ENCODE measurements around the gene OTP. TPM values are rescaled to one million over a fixed set of nuclear protein-coding genes. Genes with fewer than 3 reads are reported as not detected.
A peak's percentile ranks its signal among the peaks of the same experiment; 100 is the strongest.

OTP gene
- total RNA-seq, 1 donor: not detected

- Histone ChIP-seq H3K9me3 (ENCODE audit: low read depth, low read length) (no peaks in the 10 kb centered on the region), H3K79me2 (ENCODE audit: insufficient read depth, low read length) (no peaks in the 10 kb centered on the region), H3K27ac (ENCODE audit: low read depth, low read length) (no peak overlapping the region), H4K20me1 (ENCODE audit: insufficient read depth, low read length) (no peaks in the 10 kb centered on the region), H3K27me3 (ENCODE audit: insufficient read depth, low read length) (peaks cover 99% of the 10 kb centered on the region), H3K4me2 (ENCODE audit: insufficient read depth, low read length) (no peak overlapping the region), H3K36me3 (ENCODE audit: insufficient read depth, low read length) (no peaks in the 10 kb centered on the region), H3K4me1 (ENCODE audit: insufficient read depth, low read length) (peaks cover 5% of the 10 kb centered on the region), H3K4me3 (ENCODE audit: insufficient read depth, low read length) (no peak overlapping the region), H2AFZ (ENCODE audit: low read length) (no peak overlapping the region)
- peak; percentile 59 for DNase-seq (ENCODE audit: insufficient read length, low spot score, missing footprints)
- TF ChIP-seq CTCF (IDR thresholded peaks at IDR 0.05; ENCODE audit: extremely low read depth, low read depth, low read length): no peak
Measured at GRCh38 chr5:77632526-77633206, 5.8 kb downstream of the OTP start.

- H3K27me3 ChIP-seq (ENCODE audit: insufficient read depth, low read length): peaks cover 98% of the 10 kb centered on the region
- H2AFZ ChIP-seq (ENCODE audit: low read length): peak overlapping the region; percentile 32
Measured at GRCh38 chr5:77630114-77630680, 8.3 kb downstream of the OTP start.

GRCh38 chr5:77629509-77630113, 8.9 kb downstream of the OTP start:
- no peak for TF ChIP-seq CTCF (IDR thresholded peaks at IDR 0.05; ENCODE audit: extremely low read depth, low read depth, low read length)
- Histone ChIP-seq H3K4me2 (ENCODE audit: insufficient read depth, low read length) (peak overlapping the region; percentile 68), H3K27ac (ENCODE audit: low read depth, low read length) (no peak overlapping the region), H3K79me2 (ENCODE audit: insufficient read depth, low read length) (no peaks in the 10 kb centered on the region), H3K27me3 (ENCODE audit: insufficient read depth, low read length) (peaks cover 98% of the 10 kb centered on the region), H3K9me3 (ENCODE audit: low read depth, low read length) (no peaks in the 10 kb centered on the region), H4K20me1 (ENCODE audit: insufficient read depth, low read length) (no peaks in the 10 kb centered on the region), H3K36me3 (ENCODE audit: insufficient read depth, low read length) (no peaks in the 10 kb centered on the region), H3K4me1 (ENCODE audit: insufficient read depth, low read length) (peaks cover 5% of the 10 kb centered on the region), H2AFZ (ENCODE audit: low read length) (no peak overlapping the region), H3K4me3 (ENCODE audit: insufficient read depth, low read length) (no peak overlapping the region)
- DNase-seq (ENCODE audit: insufficient read length, low spot score, missing footprints): peak; percentile 92

More at GRCh38 chr5:77630114-77630680, 8.3 kb downstream of the OTP start:
- TF ChIP-seq CTCF (IDR thresholded peaks at IDR 0.05; ENCODE audit: extremely low read depth, low read depth, low read length): no peak
- no peaks in the 10 kb centered on the region for H4K20me1 ChIP-seq (ENCODE audit: insufficient read depth, low read length)
- H3K4me1 ChIP-seq (ENCODE audit: insufficient read depth, low read length): peaks cover 5% of the 10 kb centered on the region
- no peaks in the 10 kb centered on the region for H3K36me3 ChIP-seq (ENCODE audit: insufficient read depth, low read length)
- DNase-seq (ENCODE audit: insufficient read length, low spot score, missing footprints): peak; percentile 94
- H3K27ac ChIP-seq (ENCODE audit: low read depth, low read length): no peak overlapping the region
- no peaks in the 10 kb centered on the region for H3K9me3 ChIP-seq (ENCODE audit: low read depth, low read length)
- H3K79me2 ChIP-seq (ENCODE audit: insufficient read depth, low read length): no peaks in the 10 kb centered on the region
- H3K4me2 ChIP-seq (ENCODE audit: insufficient read depth, low read length): peak overlapping the region; percentile 68
- peak overlapping the region; percentile 53 for H3K4me3 ChIP-seq (ENCODE audit: insufficient read depth, low read length)
